Endometrial microvascular endothelial cells (primary cell): Measurements from ENCODE around the gene RABL2B. TPM values are rescaled to one million over a fixed set of nuclear protein-coding genes. Genes with fewer than 3 reads are reported as not detected.

ENCODE experiments used
- in situ Hi-C: cut with HindIII; loops from 2 replicates; pipeline ENCODE4 v1.10.0; 2017; ENCODE audit warnings: low sequenced_read_pairs, low pct_unique_long_range_greater_than_20kb; ENCODE audit errors: inconsistent ontology term
- total RNA-seq: library from RNA; depleted of rRNA; stranded (reverse); fragments of >200 nt; gene quantifications from one replicate; pipeline ENCODE4 v1.2.3, GENCODE V29; 2015; ENCODE audit errors: inconsistent ontology term

RABL2B gene
- total RNA-seq, 1 donor from 2014 or later = 9.9 TPM

DNA sequence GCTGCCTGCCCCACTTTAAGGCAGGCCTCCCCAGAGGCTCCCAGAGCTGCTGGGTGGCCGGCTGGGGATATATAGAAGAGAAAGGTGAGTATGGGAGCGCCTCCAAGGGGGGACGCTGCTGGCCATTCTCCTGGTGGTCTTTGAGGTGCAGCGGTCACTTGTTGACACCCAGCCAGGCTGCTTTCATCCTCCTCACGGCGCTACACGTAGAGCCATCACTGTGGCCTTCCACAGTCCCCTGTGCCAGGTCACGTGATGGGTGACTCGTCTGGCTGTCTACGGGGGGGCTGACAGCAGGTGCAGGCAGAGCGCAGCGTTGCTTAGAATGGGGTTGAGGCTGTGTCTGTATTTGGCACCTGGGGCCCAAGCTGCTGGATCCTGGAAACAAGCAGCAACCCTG lies 43.5 kb downstream of the RABL2B start:
- in situ Hi-C loops = no loop called here

DNA sequence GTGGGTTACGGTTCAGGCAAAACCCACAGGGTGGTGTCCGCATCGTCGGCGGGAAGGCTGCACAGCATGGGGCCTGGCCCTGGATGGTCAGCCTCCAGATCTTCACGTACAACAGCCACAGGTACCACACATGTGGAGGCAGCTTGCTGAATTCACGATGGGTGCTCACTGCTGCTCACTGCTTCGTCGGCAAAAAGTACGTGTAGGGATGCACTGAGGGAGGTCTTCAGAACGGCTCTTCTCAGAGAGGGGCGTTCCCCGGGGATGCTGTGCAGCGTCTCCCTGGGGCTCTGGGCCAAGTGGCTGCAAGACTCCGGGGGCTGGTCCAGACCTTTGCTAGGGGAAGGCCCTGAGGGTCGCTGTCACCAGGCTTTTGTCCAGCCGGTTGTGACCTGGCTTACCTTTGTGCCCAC lies 44.2 kb downstream of the RABL2B start:
- in situ Hi-C loops = no loop called here

- in situ Hi-C loops = no loop called here
Measured at GRCh38 chr22:50738649-50739227, 44.7 kb downstream of the RABL2B start.

GRCh38 chr22:50737728-50738648 lies 45.4 kb downstream of the RABL2B start, which contains the start of gene ACR:
Gene ACR (plus strand): TSS chr22:50738204. CDS start chr22:50738236, 32 bp downstream.
- in situ Hi-C loops = no loop called here

GRCh38 chr22:50735739-50736030 lies 47.8 kb downstream of the RABL2B start:
- in situ Hi-C loops = no loop called here

GRCh38 chr22:50734986-50735738 lies 48.3 kb downstream of the RABL2B start:
- in situ Hi-C loops = no loop called here

DNA sequence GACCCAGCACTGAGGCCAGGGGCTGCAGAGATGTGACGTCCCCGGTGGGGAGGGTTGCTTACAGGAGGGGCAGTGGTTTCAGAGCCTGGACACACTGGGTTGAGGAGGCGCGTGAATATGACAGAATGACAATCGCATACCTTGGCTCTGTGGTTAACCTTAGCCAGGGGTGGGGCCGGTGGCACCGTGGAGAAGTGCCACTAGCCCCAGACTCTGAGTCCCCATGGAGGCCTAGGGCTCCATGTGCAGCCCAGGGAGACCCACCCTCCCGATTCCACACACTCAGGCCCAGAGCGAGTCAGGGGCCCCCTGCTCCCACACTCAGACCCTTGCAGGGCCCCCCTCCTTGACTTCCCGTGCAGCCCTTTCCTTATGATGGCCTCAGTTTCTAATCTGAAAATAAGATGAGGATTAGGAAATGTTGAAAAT lies 49.1 kb downstream of the RABL2B start:
- in situ Hi-C loops = no loop called here

- in situ Hi-C loops = no loop called here
Measured at GRCh38 chr22:50733521-50734342, 49.7 kb downstream of the RABL2B start.

GRCh38 chr22:50732681-50733080 lies 50.8 kb downstream of the RABL2B start:
- in situ Hi-C loops = no loop called here

DNA sequence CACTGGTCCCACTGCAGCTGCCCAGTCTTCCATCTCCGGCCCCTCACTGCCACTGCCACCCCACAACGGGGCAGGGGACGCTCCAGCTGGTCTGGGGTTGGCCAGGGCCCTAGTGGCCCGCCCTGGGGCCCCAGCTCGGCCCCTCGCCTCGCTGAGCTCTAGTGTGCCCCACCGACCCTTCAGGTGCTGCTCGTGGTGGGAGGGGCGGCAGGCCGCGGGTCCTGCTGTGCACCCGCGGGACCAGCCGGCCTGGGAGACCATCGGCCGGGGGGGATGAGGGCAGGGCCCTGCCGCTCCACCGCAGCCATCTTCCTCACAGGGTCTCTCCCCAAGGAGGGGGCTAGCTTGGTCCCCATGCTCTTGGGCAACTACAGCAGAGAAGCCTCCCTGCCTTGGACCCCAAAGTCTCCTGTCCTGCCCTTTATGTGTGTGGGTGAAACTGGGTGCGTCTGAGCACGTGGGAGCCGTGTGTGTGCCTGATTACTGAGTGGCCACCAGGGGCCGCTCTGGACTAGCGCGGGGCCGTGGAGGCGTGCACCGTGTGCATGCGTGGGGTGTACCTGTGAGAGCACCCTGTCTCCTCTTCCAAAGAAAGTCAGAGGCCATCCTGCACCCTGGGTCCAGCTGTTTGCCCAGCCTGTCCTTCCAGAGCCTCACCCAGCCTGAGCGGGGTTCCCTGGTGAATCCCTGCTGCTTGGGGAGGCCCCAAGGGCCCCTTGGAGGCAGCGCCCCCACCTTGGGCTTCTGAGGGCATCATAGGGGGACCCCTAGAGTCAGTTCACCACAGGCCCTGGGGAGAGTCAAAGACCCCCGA lies 51.4 kb downstream of the RABL2B start:
- in situ Hi-C loops = no loop called here

- in situ Hi-C loops = no loop called here
Measured at GRCh38 chr22:50730941-50731661, 52.3 kb downstream of the RABL2B start.

GRCh38 chr22:50730013-50730891 lies 53.2 kb downstream of the RABL2B start:
- in situ Hi-C loops = no loop called here

DNA sequence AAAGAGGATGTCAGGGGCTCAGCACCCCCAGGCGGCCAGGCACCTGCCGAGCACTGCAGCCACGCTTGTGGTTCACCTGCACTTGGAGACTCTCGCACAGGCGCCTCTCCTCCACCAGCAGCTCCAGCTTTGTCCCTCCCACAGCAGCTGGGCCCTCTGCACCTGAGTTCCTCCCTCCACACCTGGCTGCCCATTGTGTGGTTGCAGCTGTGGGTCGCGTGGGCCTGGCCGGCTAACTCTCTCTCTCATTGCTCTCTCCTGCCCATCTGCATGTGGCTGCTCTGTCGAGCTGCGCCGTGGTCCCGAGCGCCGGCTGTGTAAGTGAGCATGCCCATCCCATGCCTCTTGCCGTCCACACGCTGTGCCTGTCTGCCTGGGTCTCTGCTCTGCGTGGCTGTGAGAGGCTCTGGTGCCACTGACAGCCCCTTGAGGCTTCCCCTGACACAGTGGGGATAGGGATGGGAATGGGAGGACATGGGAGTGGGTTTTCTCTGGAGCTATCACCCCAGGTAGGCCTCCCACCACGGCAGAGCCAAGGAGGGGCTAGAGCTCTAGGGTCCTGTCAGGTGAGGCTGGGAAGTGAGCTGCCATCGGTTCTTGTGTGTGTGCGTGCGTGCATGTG lies 53.9 kb downstream of the RABL2B start:
- in situ Hi-C loops = no loop called here

- in situ Hi-C loops = no loop called here
Measured at GRCh38 chr22:50728523-50728931, 54.9 kb downstream of the RABL2B start.

GRCh38 chr22:50727678-50728522 lies 55.5 kb downstream of the RABL2B start:
- in situ Hi-C loops = no loop called here
